Measurements from ENCODE around the gene HDAC4. TPM values are rescaled to one million over a fixed set of nuclear protein-coding genes. Genes with fewer than 3 reads are reported as not detected.

The HDAC4 gene
- total RNA-seq, 2 donors from 2014 or later: 9.3 to 139 TPM

GRCh38 chr2:239225371-239225851, 175.4 kb downstream of the HDAC4 start:
- TF ChIP-seq POLR2A (IDR thresholded peaks at IDR 0.05) (no peak), CTCF (IDR thresholded peaks at IDR 0.05) (no peak)
- intact Hi-C loops (cut with DNase I): no loop called here
- Histone ChIP-seq H3K27ac (peak overlapping the region in 3 of 4 donors; percentile 30 to 43 (median 34)), H3K27me3 (no peaks in the 10 kb centered on the region), H3K9me3 (no peaks in the 10 kb centered on the region), H3K4me3 (no peak overlapping the region), H3K4me1 (peaks cover 52% of the 10 kb centered on the region), H3K36me3 (replicated peaks in 1 of 2; ENCODE audit: insufficient read depth in 1 of 2, low read depth in 2 of 2) (no peaks in the 10 kb centered on the region)
- no peak for DNase-seq
- 60 to 80% methylated on average over 12 to 13 of the region's 13 CpGs for WGBS, 2 donors
- no peak for ATAC-seq

- peaks cover 52% of the 10 kb centered on the region for H3K4me1 ChIP-seq
- H3K4me3 ChIP-seq: no peak overlapping the region
- no peak for ATAC-seq
- no peaks in the 10 kb centered on the region for H3K9me3 ChIP-seq
- TF ChIP-seq CTCF (IDR thresholded peaks at IDR 0.05): no peak
- no peak for TF ChIP-seq POLR2A (IDR thresholded peaks at IDR 0.05)
- intact Hi-C loops (cut with DNase I): no loop called here
- H3K27me3 ChIP-seq: no peaks in the 10 kb centered on the region
- no peak for DNase-seq
- WGBS, 2 donors: 60 to 81% methylated on average over 2 of the region's 2 CpGs
- no peaks in the 10 kb centered on the region for H3K36me3 ChIP-seq (replicated peaks in 1 of 2; ENCODE audit: insufficient read depth in 1 of 2, low read depth in 2 of 2)
- H3K27ac ChIP-seq: peak overlapping the region in 2 of 4 donors; percentile 30 to 83
These were observed 175.9 kb downstream of the HDAC4 start for GRCh38 chr2:239224955-239225354.

GRCh38 chr2:239224199-239224570, 176.6 kb downstream of the HDAC4 start:
- 80 to 89% methylated on average over 12 to 13 of the region's 13 CpGs for WGBS, 2 donors
- H3K36me3 ChIP-seq (replicated peaks in 1 of 2; ENCODE audit: insufficient read depth in 1 of 2, low read depth in 2 of 2): no peaks in the 10 kb centered on the region
- peaks cover 52% of the 10 kb centered on the region for H3K4me1 ChIP-seq
- DNase-seq (no peak), ATAC-seq (no peak)
- no peaks in the 10 kb centered on the region for H3K27me3 ChIP-seq
- H3K27ac ChIP-seq: peak overlapping the region; percentile 29 to 83 (median 74)
- TF ChIP-seq CTCF (IDR thresholded peaks at IDR 0.05) (no peak), POLR2A (IDR thresholded peaks at IDR 0.05) (no peak)
- no peaks in the 10 kb centered on the region for H3K9me3 ChIP-seq
- H3K4me3 ChIP-seq: no peak overlapping the region
- intact Hi-C loops (cut with DNase I): no loop called here

GRCh38 chr2:239223310-239224198, 177.3 kb downstream of the HDAC4 start:
- no peak for TF ChIP-seq CTCF (IDR thresholded peaks at IDR 0.05)
- TF ChIP-seq POLR2A (IDR thresholded peaks at IDR 0.05): no peak
- no peaks in the 10 kb centered on the region for H3K9me3 ChIP-seq
- peaks cover 52% of the 10 kb centered on the region for H3K4me1 ChIP-seq
- 47 to 58% methylated on average over 24 of the region's 24 CpGs for WGBS, 2 donors
- peak; percentile 50 for ATAC-seq
- DNase-seq: peak in 3 of 4 donors; percentile 52 to 59 (median 56)
- H3K27me3 ChIP-seq: no peaks in the 10 kb centered on the region
- no peaks in the 10 kb centered on the region for H3K36me3 ChIP-seq (replicated peaks in 1 of 2; ENCODE audit: insufficient read depth in 1 of 2, low read depth in 2 of 2)
- H3K4me3 ChIP-seq: no peak overlapping the region
- H3K27ac ChIP-seq: peak overlapping the region; percentile 29 to 83 (median 74)
- intact Hi-C loops (cut with DNase I): no loop called here
